GM19463 (cell line): ENCODE measurements around the gene NKPD1.
A peak's percentile ranks its signal among the peaks of the same experiment; 100 is the strongest.

Source experiments
- ATAC-seq: cut with Tn5 transposase; IDR thresholded peaks from one replicate; pipeline ENCODE4 v1.9.1; 2021; ENCODE audit warnings: mild to moderate bottlenecking, moderate library complexity; ENCODE audit not compliant: unreplicated experiment

NKPD1 gene

DNA sequence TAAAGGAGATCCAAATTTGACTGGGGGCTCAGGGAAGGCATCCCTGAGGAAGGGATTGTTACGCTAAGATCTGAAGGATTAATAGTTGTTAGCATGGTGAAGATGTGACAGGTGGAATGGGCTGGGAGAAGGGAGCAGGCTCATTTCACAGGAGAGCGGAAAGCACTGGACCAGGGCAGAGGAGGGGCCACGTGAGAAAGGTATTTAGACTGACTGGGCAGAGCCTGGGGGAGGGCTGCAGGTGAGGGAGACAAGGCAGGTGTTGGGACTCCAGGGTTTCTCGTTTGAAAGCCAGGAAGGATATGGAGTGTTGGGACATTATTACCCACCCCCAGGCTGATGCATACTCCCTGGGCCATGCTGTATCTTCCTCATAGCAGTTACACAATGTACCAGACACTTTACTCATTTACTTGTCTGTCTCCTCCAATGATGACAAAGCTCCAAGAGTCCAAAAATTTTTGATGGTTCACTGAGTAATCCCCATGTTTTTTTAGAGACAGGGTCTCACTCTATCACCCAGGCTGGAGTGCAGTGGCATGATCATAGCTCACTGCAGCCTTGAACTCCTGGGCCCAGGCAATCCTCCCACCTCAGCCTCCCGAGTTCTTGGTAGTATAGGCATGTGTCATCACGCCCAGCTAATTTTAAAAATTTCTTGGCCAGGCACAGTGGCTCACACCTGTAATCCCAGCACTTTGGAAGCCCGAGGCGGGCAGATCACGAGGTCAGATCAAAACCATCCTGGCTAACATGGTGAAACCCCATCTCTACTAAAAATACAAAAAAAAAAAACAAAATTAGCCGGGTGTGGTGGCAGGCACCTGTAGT, 14.9 kb upstream of the NKPD1 start:
- ATAC-seq, result no peak

DNA sequence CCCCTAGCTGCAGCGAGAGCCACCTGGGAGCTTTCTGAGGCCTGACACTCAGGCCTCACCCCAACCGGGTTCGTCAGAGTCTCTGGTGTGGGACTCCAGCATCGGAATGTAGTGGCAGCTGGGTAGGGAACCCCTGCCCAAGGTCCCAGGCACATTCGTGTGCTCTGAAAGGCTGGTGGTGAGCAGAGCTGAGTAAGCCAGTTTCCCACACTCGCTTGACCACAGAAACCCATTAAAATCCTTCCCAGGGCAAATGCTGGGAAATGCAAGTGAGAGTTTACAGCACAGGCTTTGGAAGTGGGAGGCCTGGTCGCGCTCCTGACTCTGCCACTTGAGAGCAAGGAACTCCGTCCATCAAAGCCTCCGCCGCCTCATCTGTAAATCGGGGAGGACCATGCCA, 13.0 kb upstream of the NKPD1 start:
- ATAC-seq, result no peak

DNA sequence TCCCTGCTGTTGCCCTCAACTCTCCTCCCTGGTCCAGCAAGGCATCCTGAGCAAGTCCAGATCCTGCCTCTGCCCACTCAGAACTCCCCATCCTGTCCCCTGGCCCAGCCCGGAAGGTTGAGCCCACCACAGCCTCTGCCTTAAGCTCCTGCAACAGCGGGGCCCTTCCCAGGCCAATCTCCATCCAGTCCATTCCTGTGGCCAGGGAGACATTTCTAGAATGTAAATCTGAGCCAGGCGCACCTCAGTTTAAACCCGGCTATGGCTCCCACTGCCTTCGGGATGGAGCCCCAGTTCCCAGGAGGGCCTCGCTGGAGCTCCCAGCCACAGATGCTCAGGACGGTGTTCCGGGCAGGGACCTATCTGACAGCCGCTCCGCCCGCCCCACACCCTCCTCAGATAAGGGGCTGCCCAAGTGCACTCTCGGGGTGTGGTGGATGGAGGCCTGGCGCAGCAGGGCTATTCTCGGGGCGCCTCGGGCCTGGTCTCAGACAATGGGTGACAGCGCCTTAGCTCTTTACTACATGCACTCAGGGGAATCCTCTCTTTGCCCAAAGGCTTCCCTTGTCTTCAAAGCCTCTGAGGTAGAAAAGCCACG, 11.9 kb upstream of the NKPD1 start:
- ATAC-seq, result no peak

DNA sequence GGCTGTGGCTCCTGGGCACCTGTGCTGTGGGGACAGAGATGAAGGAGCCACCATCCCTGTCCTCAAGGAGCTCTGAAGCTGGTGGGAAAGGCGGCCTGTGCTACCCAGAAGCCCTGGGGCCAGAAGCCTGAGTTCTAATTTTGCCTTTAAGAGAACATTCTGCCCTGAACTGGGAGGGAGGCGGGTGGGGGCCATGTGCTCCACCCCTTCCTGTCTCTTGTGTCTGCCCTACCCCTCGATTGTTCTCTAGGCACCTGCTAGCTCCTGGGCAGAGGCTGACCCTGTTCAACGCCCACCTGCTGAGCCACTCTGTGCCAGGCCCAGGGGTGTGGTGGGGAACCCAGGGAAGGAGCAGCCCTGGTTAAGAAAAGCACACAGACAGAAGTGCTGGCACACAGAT, 11.4 kb upstream of the NKPD1 start:
- ATAC-seq, result no peak

- no peak for ATAC-seq
Measured at GRCh38 chr19:45171211-45171623, 10.4 kb upstream of the NKPD1 start.

- no peak for ATAC-seq
Measured at GRCh38 chr19:45170146-45171106, 9.6 kb upstream of the NKPD1 start.

- ATAC-seq, result no peak
Measured at GRCh38 chr19:45169602-45170001, 8.8 kb upstream of the NKPD1 start.

DNA sequence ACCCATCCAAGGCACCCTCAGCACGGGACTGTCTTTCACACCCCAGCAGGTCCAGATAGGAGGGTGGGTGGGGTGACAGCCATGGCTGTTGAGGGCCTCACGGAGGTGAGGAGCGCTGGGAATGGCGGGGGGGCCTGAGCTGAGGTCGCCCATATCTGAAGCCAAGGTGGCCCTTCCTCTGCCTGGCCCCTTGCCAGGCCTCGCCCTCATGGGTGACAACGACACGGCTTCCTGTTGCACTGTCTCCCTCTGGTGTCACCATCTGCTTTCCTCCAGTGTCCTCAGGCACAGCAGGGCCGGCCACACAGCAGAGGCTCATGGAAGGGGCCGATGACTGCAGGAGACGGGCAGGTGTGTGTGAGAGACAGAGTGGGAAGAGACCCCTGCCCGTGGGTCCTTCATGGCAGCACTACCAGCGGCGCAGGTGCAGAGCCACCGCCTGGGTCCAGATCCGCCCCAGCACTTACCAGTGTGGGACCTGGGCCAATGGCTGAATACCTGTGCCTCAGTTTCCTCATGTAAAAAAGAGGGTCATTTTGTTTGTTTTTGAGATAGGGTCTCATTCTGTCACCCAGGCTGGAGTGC, 8.1 kb upstream of the NKPD1 start:
- no peak for ATAC-seq

DNA sequence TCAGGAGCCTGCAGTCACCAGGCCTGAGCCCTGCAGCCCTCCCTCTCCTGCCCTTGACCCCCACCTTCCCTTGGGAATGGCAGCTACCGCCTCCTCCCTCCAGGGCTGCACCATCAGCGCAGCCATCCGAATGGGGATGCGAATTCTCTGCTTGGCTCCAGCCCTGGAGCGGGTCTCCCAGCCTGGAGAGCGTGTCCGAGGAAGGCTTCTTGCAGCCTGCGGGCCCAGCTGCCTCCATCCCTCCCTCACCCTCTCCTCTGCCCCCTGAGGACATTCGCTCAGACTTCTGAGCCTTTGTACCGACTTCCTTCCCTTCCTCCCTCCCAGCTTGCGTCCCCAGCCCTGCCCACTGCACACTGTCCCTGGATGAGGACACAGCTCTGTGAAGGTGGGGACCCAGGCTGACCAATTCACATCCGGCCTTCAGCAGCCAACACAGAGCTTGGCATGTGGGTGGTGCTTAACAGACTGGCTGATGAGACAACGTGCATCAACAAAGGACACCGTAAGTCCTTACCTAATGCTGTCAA, 6.0 kb upstream of the NKPD1 start:
- ATAC-seq, result no peak

DNA sequence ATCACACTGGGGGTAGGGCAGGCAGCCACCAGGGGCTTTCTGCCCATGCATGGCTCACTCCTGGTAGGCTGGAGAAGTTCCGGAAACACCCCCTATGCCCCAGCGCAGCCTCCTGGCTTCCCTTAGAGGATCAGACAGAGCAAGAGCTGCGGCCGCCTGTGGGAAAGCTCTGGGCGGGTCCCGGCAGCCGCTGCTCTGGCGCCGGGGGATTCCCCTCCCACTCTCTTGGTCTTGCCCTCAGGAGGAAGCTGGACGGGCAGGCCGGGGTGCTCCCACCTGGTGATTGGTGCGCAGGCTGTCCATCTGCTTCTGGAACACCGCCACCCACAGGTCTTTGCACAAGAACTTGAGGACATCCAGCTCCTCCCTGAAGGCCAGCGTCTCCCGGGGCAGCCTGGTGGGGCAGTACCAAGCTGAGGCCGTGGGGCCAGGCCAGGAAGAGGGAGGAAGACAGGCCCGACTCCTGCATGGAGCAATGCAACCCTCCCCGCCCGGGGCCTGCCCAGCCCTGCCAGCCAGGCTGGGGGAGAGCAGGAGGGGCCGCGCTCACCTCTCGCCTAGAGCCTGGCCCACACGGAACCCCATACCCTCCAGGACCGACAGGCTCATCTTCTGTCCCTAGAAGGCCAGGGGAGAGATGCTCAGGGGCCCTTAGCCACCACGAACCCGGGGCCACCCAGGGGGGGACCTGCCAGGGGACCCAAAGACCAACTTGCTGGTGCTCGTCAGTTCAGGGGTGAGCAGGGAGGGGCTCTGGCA, 4.0 kb upstream of the NKPD1 start:
- peak; percentile 91 for ATAC-seq

- ATAC-seq, result no peak
Measured at GRCh38 chr19:45163751-45164460, 3.1 kb upstream of the NKPD1 start.

GRCh38 chr19:45163156-45163555, 2.4 kb upstream of the NKPD1 start:
- ATAC-seq, result no peak

DNA sequence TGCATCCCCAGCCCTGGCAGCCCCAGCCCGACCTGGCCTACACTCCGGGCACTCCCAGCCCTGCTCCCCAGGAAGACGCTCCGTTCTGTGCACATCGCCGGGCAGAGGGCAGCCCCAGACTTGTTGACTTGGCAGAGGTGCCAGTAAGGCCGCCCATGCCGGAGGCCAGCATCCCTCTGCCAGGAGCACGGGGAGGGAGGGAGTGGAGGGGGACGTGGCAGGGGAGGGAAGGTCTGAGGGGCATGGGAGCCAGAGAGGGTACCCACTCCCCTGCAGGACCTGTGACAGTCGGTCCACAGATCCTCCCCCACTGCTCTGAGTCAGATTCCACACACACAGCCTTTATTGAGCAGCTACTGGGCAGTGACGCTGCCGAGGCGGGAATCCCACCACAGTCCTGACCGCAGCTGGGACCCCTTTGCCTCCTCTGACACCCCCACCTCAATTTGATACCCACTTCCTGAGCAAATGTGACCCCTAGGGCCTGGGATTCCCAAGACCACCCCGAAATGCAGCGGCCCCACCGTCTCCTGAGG, 1.9 kb upstream of the NKPD1 start:
- ATAC-seq, result no peak

DNA sequence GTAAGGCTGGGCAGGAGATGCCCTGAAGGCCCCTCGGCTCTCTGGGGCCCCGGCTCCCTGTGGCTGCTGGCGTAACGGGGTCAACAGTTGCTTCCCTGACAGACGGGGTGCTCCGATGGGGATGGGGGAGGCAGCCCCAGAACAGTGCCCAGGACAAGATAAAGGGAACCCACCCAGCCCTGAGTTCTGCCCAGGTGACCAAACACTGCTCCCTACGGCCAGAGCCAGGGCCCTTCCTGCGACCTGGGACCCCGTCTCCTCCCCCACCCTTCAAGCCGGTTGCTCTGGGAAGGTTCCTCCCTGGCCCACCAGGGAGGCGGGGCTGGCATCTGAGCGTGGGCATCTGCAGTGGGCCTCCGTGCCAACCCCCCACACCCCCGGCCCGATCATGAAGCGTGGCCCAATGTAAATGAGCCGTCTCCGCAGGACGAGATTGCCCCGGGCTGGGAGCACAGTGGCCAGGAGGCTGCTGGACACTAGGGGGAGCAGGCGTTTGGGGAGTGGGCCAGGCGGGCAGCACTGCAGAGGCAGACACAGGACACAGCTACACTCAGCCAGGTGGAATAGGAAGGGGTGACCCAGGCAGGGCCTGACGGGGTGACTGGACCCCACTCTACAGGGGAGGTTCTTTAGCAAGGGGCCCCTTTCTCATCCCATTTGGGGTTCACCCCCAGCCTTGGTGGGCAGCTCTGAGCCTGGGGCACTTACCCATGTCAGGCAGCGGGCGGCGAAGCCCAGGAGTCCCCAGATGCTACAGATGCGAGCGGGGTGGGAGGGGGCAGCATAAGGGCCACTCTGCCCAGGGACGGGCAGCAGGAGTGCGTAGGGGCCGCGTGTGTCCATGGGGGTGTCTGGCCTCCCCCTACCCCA, 1.2 kb upstream of the NKPD1 start:
- ATAC-seq, result no peak

DNA sequence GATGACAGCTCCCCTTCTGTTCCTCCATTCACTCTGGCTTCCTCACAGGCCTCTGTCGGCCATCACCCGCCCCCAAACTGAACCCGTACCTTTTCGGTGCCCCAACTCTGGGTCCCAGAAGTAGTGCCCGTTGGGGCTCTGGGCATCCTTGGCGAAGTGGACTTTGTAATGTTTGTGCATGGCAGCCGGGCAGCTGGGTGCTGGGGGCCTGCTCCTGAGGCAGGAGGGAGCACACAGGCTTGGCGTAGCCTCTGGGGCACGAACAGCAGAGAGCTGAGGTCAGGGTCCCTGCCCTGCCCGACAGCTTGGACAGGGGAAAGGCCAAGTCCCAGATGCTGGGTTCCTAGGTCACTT, 834 bp downstream of the NKPD1 start:
- no peak for ATAC-seq

DNA sequence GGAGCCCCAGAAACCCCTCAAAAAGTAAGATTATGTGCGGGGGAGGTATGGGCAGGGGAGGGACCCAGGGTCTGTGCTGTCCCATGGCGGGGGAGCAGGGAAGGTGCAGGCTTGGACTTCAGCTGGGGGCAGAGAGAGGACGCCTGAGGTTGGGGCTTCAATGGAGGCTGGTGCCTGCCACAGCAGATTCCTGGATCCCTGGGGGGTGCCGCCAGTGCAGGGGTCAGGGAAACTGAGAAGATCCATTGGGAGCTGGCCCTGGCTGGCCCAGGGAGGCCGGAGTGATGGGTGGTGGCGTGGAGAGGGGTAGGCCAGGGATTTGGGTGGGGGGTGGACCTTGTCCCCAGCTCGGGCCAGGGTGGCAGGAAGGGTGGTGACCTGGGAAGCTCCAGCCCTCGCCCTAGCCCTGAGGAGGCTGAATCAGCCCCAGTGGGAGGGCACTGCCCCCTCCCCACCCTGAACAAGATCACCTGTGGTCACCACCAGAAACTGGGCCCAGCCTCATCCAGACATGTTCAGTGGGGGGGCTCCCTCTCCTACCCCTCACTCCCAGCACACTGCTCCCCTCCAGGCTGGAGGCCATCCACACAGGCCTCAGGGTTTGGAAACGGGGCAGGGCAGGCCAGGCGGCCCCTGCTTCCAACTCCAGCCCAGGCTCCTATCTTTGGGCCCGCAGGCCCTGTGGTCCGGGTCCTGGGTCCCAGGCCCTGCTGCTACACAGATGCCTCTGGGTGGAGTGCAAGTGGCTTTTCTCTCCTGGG, 1.4 kb downstream of the NKPD1 start:
- no peak for ATAC-seq

GRCh38 chr19:45158503-45159209, 2.1 kb downstream of the NKPD1 start:
- ATAC-seq, result no peak
